Sigmoid colon (tissue), 3 donors: ENCODE results near the gene CDH13.

Experiments
- POLR2A ChIP-seq, 2 donors: fragments of 450-650 bp; IDR thresholded peaks; one replicate each; pipeline ENCODE4 v1.6.1; 2016; ENCODE audit warnings: antibody characterized with exemption in 2 of 2, mild to moderate bottlenecking in 2 of 2, moderate library complexity in 2 of 2
- TF ChIP-seq, protein P1 (sequence below), 4 experiments: fragments of 450-650 bp in 3 of 4; fragments of 200-600 bp in 1 of 4; IDR thresholded peaks; one replicate each; pipeline ENCODE4 v1.5.1; 2016 to 2019; ENCODE audit warnings: antibody characterized with exemption in 4 of 4, mild to moderate bottlenecking in 3 of 4, moderate library complexity in 2 of 4

DNA sequence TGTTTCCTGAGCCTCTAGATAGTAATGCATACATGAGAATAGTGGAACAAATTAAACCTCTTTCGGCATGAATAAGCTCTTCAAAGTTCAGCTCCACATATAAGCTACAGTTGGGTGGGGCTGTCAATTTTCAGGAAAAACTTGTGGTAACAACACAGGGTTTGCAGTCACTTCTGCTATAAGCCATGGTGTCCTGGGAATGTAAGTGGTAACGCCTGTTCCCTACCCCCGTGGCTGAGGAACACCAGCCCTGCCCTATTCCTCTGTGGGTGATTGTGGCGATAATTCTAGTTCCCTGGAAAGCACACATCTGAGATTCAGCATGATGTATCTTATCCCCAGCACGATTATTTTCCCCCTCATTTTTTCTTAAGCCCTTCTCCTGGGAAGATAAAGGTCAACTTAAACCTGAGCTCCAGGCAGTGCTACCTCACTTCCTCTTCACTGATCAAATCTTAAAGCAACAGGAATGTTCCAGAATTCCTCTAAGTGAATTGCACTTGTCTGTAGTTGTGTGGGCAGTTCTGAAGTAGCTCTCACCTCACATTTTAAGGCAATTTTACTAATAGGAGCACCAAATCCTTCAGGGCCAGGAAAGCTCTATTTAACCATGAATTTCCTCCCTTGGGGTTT lies 680.3 kb downstream of the CDH13 start:
- TF ChIP-seq, protein P1, sequence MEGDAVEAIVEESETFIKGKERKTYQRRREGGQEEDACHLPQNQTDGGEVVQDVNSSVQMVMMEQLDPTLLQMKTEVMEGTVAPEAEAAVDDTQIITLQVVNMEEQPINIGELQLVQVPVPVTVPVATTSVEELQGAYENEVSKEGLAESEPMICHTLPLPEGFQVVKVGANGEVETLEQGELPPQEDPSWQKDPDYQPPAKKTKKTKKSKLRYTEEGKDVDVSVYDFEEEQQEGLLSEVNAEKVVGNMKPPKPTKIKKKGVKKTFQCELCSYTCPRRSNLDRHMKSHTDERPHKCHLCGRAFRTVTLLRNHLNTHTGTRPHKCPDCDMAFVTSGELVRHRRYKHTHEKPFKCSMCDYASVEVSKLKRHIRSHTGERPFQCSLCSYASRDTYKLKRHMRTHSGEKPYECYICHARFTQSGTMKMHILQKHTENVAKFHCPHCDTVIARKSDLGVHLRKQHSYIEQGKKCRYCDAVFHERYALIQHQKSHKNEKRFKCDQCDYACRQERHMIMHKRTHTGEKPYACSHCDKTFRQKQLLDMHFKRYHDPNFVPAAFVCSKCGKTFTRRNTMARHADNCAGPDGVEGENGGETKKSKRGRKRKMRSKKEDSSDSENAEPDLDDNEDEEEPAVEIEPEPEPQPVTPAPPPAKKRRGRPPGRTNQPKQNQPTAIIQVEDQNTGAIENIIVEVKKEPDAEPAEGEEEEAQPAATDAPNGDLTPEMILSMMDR (IDR thresholded peaks at IDR 0.05) = no peak
- TF ChIP-seq POLR2A (IDR thresholded peaks at IDR 0.05) = no peak
